Activated CD4-positive, alpha-beta T cell treated with anti-CD3 and anti-CD28 coated beads, Interleukin-2, amount 50 U/mL, for 4 hours (primary cell): ENCODE measurements around the gene DOCK11.

ENCODE experiments used
- DNase-seq, 2 experiments: peaks; one replicate each; pipeline ENCODE4 v3.0.0-alpha.2; 2020

The DOCK11 gene

GRCh38 chrX:118534716-118535493 lies 39.3 kb downstream of the DOCK11 start:
- DNase-seq: no peak

- no peak for DNase-seq
These were observed 40.6 kb downstream of the DOCK11 start for GRCh38 chrX:118536204-118536603.

GRCh38 chrX:118536687-118537461 lies 41.3 kb downstream of the DOCK11 start:
- DNase-seq: peak; percentile 10 to 16

- DNase-seq: no peak
These were observed 42.8 kb downstream of the DOCK11 start for GRCh38 chrX:118538386-118538785.

GRCh38 chrX:118540342-118540741 lies 44.7 kb downstream of the DOCK11 start:
- no peak for DNase-seq

- DNase-seq: no peak
These were observed 45.9 kb downstream of the DOCK11 start for GRCh38 chrX:118541482-118541881.

- DNase-seq: no peak
These were observed 49.9 kb downstream of the DOCK11 start for GRCh38 chrX:118545510-118545909.

- no peak for DNase-seq
These were observed 53.2 kb downstream of the DOCK11 start for GRCh38 chrX:118548841-118549240.

- no peak for DNase-seq
These were observed 55.2 kb downstream of the DOCK11 start for GRCh38 chrX:118550792-118551191.

- no peak for DNase-seq
These were observed 55.8 kb downstream of the DOCK11 start for GRCh38 chrX:118551426-118551825.

- no peak for DNase-seq
These were observed 56.7 kb downstream of the DOCK11 start for GRCh38 chrX:118552121-118552900.

GRCh38 chrX:118553042-118553710 lies 57.6 kb downstream of the DOCK11 start:
- DNase-seq: no peak

- DNase-seq: no peak
These were observed 58.9 kb downstream of the DOCK11 start for GRCh38 chrX:118554511-118554910.

- no peak for DNase-seq
These were observed 63.3 kb downstream of the DOCK11 start for GRCh38 chrX:118558926-118559325.

GRCh38 chrX:118560489-118560888 lies 64.9 kb downstream of the DOCK11 start:
- DNase-seq: no peak

- DNase-seq: no peak
These were observed 67.1 kb downstream of the DOCK11 start for GRCh38 chrX:118562582-118563164.

GRCh38 chrX:118564498-118564897 lies 68.9 kb downstream of the DOCK11 start:
- DNase-seq: no peak

- DNase-seq: no peak
These were observed 70.2 kb downstream of the DOCK11 start for GRCh38 chrX:118565853-118566252.

GRCh38 chrX:118566359-118566758 lies 70.7 kb downstream of the DOCK11 start:
- no peak for DNase-seq

- no peak for DNase-seq
These were observed 74.1 kb downstream of the DOCK11 start for GRCh38 chrX:118569676-118570075.

- no peak for DNase-seq
These were observed 74.6 kb downstream of the DOCK11 start for GRCh38 chrX:118570209-118570608.

- DNase-seq: no peak
These were observed 76.2 kb downstream of the DOCK11 start for GRCh38 chrX:118571836-118572235.
